GM13977 (cell line): Measurements from ENCODE around the gene R3HDM4.

Experiments
- DNase-seq: peaks from one replicate; pipeline ENCODE4 v3.0.0; 2012; ENCODE audit warnings: low spot score
- CTCF ChIP-seq: IDR thresholded peaks from 2 replicates; pipeline ENCODE4 v1.5.1; 2012; ENCODE audit warnings: mild to moderate bottlenecking, control low read depth; ENCODE audit not compliant: insufficient read depth; ENCODE audit errors: extremely low read depth, missing control alignments
- in situ Hi-C: fragments of 300-500 bp; cut with MboI; formaldehyde crosslinking; loops from one replicate; pipeline ENCODE4 v1.12.0; 2022; ENCODE audit warnings: low sequenced_read_pairs, low pct_unique_long_range_greater_than_20kb, mixed read lengths, inconsistent platforms; ENCODE audit not compliant: unreplicated experiment

Gene R3HDM4

GRCh38 chr19:861756-862580 lies 51.1 kb downstream of the R3HDM4 start:
- peak; percentile 92 for DNase-seq
- TF ChIP-seq CTCF: no peak
- in situ Hi-C loops: loop anchor here (10.0 kb wide), 1 partner anchor 63 kb away; the partner anchor contains the start of gene ARID3A

GRCh38 chr19:861141-861755 lies 51.8 kb downstream of the R3HDM4 start:
- no peak for DNase-seq
- TF ChIP-seq CTCF: no peak
- in situ Hi-C loops: loop anchor here (10.0 kb wide), 1 partner anchor 64 kb away; the partner anchor contains the start of gene ARID3A

- no peak for DNase-seq
- in situ Hi-C loops: loop anchor here (10.0 kb wide), 1 partner anchor 126 kb away; the partner anchor contains the start of gene WDR18
- TF ChIP-seq CTCF: no peak
Measured at GRCh38 chr19:858868-859843, 53.9 kb downstream of the R3HDM4 start, which contains the start of gene CFD. Gene CFD, plus strand, starts transcription at chr19:859664. Its CDS starts 26 bp downstream, at chr19:859690.

GRCh38 chr19:858284-858683 lies 54.7 kb downstream of the R3HDM4 start:
- TF ChIP-seq CTCF: no peak
- in situ Hi-C loops: loop anchor here (10.0 kb wide), 1 partner anchor 127 kb away; the partner anchor contains the start of gene WDR18
- no peak for DNase-seq

- DNase-seq: no peak
- TF ChIP-seq CTCF: no peak
- in situ Hi-C loops: loop anchor here (10.0 kb wide), 1 partner anchor 129 kb away; the partner anchor contains the start of gene WDR18
Measured at GRCh38 chr19:855566-856120, 57.4 kb downstream of the R3HDM4 start.
